NCI-H774 (cell line): ENCODE measurements around the gene PRMT2.

Experiments used
- DNase-seq: peaks from one replicate; lab custom pipeline; 2025; lab: John Stamatoyannopoulos, UW

PRMT2 gene

GRCh38 chr21:46643379-46644177 is 8.1 kb downstream of the PRMT2 start:
- DNase-seq, result no peak

DNA sequence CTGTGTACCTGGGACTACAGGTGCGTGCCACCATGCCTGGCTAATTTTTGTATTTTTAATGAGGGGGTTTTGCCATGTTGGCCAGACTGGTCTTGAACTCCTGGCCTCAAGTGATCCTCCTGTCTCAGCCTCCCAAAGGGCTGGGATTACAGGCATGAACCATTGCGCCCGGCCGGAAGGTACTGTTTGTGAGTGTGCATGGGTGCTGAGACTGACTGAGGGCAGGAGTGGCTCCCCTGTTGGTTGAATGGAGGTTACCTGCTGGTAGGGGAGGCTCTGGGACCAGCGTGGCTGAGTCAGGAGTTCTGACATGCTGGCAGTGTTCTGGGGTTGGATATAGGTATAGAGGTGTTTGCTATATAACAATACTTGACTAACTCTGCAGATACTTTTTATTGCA is 10.4 kb downstream of the PRMT2 start:
- no peak for DNase-seq

- no peak for DNase-seq
These were observed 11.2 kb downstream of the PRMT2 start for GRCh38 chr21:46646541-46647154.

GRCh38 chr21:46648539-46648938 is 13.1 kb downstream of the PRMT2 start:
- no peak for DNase-seq

DNA sequence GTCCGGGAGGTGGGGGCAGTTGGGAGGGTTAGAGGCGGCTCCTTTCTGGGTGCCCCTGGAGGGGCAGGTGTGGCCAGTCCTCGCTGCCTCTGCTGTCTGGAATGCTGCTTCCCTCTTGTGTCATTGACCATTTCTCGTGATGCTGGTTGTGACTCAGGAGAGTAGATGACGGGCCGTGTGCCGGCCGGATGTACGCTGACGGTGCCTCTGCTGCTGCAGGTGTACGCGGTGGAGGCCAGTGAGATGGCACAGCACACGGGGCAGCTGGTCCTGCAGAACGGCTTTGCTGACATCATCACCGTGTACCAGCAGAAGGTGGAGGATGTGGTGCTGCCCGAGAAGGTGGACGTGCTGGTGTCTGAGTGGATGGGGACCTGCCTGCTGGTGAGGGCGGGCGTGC is 13.9 kb downstream of the PRMT2 start:
- no peak for DNase-seq

DNA sequence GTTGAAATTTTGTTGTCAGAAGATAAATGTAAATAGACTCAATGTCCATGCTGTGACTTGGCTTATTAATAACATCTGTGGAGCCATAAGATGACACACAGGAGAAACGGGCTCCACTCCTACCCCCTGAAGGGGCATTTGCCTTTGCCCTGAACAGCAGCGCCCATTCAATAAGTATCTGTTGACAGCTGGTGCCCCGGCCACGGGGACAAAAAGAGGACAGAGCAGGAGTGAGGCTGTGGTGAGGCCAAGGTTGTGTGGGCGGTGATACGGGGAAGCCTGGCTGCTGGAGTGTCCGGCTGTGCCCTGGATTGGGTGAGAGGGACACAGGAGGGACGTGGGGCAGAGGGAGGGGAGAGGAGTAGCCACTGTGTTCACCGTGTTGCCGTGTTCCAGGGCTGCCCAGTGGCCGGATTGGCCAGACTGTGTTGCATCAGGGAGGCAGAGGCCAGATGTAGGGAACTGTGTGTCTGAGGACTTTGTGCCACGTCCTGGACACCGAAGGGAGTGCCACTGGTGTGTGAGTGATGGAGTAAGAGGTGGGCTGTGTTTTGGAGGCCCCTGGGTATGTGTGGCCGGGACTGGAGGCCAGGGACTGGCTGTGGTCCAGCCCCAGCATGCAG is 15.1 kb downstream of the PRMT2 start:
- DNase-seq, result no peak

- DNase-seq, result no peak
These were observed 15.6 kb downstream of the PRMT2 start for GRCh38 chr21:46651121-46651520.

DNA sequence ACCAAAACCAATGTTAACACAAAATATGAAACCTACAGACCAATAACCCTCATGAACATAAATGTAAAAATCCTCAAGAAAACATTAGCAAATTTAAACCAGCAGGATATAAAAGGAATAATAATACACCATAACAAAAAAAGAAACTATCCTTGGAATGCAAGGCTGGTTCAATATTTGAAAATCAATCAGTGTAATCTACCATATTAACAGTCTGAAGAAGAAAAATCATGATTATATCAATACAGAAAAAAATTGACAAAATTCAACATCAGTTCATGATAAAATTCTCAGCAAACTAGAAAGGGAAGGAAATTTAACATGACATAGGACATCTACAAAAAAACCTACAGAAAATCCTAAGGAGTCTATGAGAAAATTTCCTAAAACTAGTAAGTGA is 19.8 kb downstream of the PRMT2 start:
- no peak for DNase-seq

GRCh38 chr21:46656820-46657219 is 21.3 kb downstream of the PRMT2 start:
- no peak for DNase-seq

DNA sequence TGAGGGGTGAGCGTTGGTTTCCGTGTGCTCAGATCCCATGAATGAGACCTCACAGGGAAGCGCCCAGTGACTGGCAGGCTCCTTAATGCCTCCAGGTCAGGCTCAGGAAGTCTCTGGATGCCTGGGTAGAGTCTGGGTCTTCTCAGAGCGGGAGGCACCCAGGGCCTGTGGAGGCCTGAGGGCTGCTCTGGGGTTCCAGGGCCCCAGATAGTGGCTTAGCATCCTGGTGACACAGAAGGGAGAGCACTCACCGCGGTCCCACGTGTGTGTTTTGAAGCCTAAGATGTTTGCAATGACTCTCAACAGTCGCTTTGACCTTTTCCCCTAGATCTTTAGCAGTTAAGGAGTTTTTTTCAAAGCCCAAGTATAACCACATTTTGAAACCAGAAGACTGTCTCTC is 25.0 kb downstream of the PRMT2 start:
- no peak for DNase-seq

- DNase-seq, result no peak
These were observed 25.7 kb downstream of the PRMT2 start for GRCh38 chr21:46661211-46661625.

DNA sequence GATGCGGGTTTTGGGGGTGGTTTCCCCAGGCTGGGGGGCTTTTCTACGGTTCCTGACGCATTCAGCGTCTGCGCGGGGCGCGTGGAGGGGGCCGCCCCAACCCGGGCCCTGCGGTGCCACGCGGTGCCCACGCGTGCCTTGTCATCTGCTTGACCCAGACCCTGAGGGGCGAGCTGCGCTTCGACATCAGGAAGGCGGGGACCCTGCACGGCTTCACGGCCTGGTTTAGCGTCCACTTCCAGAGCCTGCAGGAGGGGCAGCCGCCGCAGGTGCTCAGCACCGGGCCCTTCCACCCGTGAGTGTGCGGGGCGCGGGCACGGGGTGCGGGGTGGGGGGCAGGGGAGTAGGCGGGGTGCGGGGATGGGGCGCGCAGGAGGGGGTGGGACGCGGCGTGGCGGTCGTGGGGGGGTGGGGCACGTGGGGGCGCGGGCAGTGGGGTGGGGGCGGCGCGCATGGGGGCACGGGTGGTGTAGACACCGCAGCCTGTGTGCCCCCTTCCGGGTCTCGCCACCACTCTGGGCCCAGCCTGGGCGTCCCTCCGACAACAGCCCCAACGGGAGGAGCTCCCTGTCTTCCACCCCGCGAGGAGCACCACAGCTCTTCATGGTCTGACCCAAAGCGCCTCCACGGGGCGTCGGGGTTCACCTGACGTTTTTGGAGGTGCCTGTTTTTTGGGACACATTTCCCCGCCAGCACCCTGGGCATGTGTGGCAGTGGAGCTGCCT is 26.3 kb downstream of the PRMT2 start:
- DNase-seq, result no peak

DNA sequence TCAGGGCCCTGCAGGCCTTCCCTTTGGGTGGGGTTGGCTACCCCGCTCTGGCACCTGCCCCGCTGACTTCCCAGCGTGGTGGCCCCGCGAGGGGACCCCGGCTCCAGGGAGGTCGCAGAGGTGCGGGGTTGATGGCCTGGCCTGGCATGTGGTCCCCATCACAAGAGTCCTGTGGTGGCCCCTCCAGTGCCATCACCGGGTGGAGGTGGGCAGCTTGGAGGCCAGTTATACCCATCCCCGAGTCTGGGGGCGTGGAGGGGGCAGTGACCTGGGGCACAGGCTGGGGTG is 26.8 kb downstream of the PRMT2 start:
- no peak for DNase-seq

DNA sequence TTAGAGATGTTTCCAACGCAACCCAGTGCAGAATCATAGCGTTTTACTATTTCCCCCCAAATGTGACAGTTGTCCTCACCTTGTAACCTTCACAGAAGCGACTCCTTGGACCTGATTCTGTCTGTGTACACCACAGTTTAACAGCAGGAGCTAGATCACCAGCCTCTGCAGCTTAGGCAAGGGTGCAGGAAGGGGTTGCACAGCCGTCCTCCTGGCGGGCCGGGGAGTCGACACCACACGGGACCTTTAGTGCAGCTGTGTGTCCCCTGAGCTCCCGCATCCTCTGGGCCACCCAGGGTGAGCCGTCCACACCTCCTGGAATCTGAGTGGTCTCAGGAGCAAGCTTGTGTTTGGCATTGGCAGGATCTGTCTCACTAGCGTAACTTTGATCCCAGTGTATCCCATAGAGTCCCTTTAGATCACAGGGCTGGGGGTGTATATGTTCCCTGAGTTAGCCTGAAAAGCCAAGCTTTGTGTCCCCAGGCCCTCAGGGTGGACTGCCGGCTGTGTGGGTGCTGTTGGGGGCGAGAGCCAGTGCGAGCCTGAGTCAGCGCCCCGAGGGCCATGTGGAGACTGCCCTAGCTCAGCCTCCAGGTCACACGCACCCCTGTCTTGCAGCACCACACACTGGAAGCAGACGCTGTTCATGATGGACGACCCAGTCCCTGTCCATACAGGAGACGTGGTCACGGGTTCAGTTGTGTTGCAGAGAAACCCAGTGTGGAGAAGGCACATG is 27.5 kb downstream of the PRMT2 start:
- DNase-seq, result no peak

DNA sequence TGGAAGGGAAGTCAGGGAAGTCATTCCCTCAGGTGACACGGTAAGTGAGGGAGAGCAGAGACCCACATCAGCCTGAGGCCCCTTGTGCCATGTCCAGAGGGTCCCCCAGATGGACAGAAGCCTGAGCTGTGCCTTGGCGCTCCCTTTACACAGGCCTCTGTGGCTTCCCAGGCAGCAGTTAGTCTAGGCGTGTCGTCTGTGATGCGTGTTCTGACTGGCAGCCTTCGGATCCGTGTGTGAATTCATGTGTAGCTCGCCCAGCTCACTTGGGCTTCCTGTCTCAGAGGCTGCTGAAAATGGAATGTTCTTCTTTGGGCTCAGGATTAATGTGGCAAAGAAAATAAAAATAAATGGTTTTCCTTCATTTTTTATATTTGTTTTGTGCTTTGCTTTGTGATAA is 28.3 kb downstream of the PRMT2 start:
- no peak for DNase-seq

GRCh38 chr21:46664316-46664995 is 29.0 kb downstream of the PRMT2 start:
- DNase-seq, result no peak

DNA sequence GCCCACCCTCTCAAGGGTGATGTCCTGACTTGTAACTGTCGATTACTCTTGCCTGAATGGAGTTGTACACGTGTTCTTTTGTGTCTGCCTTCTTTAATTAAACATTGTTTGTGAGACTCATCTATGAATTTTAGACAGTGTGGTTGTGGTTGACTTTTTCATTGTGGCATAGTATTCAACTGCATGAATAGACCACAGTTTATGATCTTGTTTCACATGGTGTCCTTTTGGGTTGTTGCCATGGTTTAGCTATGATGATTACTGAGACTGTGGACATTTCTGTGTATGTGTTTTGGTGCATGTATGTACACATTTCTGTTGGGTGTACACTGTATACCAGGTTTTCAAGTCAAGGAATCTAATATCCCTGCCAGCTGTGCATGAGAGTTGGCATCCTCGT is 30.1 kb downstream of the PRMT2 start:
- no peak for DNase-seq

GRCh38 chr21:46666941-46667740 is 31.7 kb downstream of the PRMT2 start:
- DNase-seq, result no peak

- DNase-seq, result no peak
These were observed 32.4 kb downstream of the PRMT2 start for GRCh38 chr21:46667741-46668380.

GRCh38 chr21:46668381-46668780 is 32.9 kb downstream of the PRMT2 start:
- DNase-seq, result no peak
